Transverse colon (tissue), 4 donors: ENCODE measurements around the gene STK10.

Source experiments
- POLR2AphosphoS5 ChIP-seq, 3 donors: sonication (generic); formaldehyde crosslinking; IDR thresholded peaks; one replicate each; pipeline ENCODE4 v1.6.1; 2016; ENCODE audit warnings: antibody characterized with exemption in 3 of 3
- TF ChIP-seq, protein P1 (sequence below), 5 experiments: fragments of 200-600 bp in 3 of 5; fragments of 450-650 bp in 2 of 5; sonication (generic) in 3 of 5; IDR thresholded peaks; 1 replicate in 2 of 5; 2 replicates in 3 of 5; pipeline ENCODE4 v1.5.1; 2016 to 2017; ENCODE audit warnings: antibody characterized with exemption in 5 of 5, inconsistent platforms in 3 of 5, mild to moderate bottlenecking in 2 of 5, moderate library complexity in 1 of 5

DNA sequence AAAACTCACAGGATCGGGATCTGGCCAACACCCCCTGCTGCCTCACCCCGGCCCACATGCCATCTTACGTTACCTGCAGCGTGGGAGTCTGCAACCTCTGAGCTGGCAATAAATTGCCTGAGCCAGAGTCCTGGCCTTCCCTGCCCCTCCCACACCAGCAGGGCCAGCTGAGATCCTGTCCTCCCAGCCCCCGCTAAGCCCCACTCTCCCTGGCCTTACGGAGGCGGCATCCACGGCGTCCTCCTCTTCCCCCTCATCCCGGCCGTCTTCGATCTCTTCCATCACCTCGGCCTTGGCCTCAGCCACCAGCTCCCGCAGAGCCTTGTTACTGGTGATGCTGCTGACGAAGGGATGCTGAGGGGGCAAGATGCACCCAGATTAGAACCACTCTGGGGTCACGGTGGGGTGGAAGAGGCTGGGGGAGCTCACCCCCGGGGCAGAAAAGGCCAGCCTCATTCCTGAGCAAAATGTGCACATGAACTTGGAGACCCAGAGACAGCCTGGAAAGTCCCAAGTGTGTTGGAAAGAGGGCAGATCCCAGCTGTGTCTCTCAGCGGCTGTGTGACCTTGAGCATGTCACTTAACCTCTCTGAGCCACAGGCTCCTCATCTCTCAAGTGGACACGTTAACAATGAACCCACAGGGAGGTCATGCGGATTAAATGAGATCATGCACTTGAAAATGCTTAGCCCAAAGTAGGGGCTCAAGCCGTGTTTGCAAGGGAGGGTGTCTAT lies 91.7 kb downstream of the STK10 start:
- TF ChIP-seq, protein P1, sequence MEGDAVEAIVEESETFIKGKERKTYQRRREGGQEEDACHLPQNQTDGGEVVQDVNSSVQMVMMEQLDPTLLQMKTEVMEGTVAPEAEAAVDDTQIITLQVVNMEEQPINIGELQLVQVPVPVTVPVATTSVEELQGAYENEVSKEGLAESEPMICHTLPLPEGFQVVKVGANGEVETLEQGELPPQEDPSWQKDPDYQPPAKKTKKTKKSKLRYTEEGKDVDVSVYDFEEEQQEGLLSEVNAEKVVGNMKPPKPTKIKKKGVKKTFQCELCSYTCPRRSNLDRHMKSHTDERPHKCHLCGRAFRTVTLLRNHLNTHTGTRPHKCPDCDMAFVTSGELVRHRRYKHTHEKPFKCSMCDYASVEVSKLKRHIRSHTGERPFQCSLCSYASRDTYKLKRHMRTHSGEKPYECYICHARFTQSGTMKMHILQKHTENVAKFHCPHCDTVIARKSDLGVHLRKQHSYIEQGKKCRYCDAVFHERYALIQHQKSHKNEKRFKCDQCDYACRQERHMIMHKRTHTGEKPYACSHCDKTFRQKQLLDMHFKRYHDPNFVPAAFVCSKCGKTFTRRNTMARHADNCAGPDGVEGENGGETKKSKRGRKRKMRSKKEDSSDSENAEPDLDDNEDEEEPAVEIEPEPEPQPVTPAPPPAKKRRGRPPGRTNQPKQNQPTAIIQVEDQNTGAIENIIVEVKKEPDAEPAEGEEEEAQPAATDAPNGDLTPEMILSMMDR (IDR thresholded peaks at IDR 0.05) = no peak
- TF ChIP-seq POLR2AphosphoS5 (IDR thresholded peaks at IDR 0.05) = no peak
